CD14-positive monocyte (primary cell): ENCODE measurements around the gene PSMB11. TPM values are rescaled to one million over a fixed set of nuclear protein-coding genes. Genes with fewer than 3 reads are reported as not detected.

ENCODE experiments used
- DNase-seq, 3 donors: peaks; one replicate each; pipeline ENCODE4 v3.0.0-alpha.2; 2011 to 2022
- H2AFZ ChIP-seq: 2 replicates; pipeline ENCODE4 v1.6.0; 2012; ENCODE audit warnings: mild to moderate bottlenecking, low read depth, low read length, inconsistent platforms; ENCODE audit not compliant: insufficient read depth, poor library complexity, severe bottlenecking
- H3K27ac ChIP-seq, 2 donors: 1 replicate in 1 of 2; 2 replicates in 1 of 2; pipeline ENCODE4 v1.5.1; 2012 to 2013; ENCODE audit warnings: low read length in 2 of 2, control low read depth in 1 of 2, inconsistent platforms in 1 of 2, low read depth in 1 of 2, mild to moderate bottlenecking in 1 of 2
- H3K27me3 ChIP-seq, 2 donors: one replicate each; pipeline versions ENCODE4 v1.6.0 to v1.6.1; 2011 to 2013; ENCODE audit warnings: low read length in 2 of 2; ENCODE audit not compliant: control insufficient read depth in 2 of 2, insufficient read depth in 2 of 2
- H3K36me3 ChIP-seq, 2 donors: replicated peaks in 1 of 2; 1 replicate in 1 of 2; 2 replicates in 1 of 2; pipeline versions ENCODE4 v1.5.1 to v1.6.1; 2012 to 2013; ENCODE audit warnings: low read length in 2 of 2, control low read depth in 1 of 2, inconsistent platforms in 1 of 2, mild to moderate bottlenecking in 1 of 2; ENCODE audit not compliant: insufficient read depth in 2 of 2, control insufficient read depth in 1 of 2
- H3K4me1 ChIP-seq, 2 donors: 1 replicate in 1 of 2; 2 replicates in 1 of 2; pipeline versions ENCODE4 v1.5.1 to v1.6.1; 2012 to 2013; ENCODE audit warnings: low read length in 2 of 2, control low read depth in 1 of 2, inconsistent platforms in 1 of 2, mild to moderate bottlenecking in 1 of 2, moderate library complexity in 1 of 2; ENCODE audit not compliant: insufficient read depth in 2 of 2, control insufficient read depth in 1 of 2
- H3K4me2 ChIP-seq: replicated peaks from 2 replicates; pipeline ENCODE3; 2012; ENCODE audit warnings: low read length, moderate library complexity, mild to moderate bottlenecking; ENCODE audit not compliant: poor library complexity, severe bottlenecking; ENCODE audit errors: extremely low read depth
- H3K4me3 ChIP-seq, 3 experiments: fragments of 200-600 bp in 1 of 3; sonication (generic) in 1 of 3; replicated peaks in 1 of 3; 1 replicate in 2 of 3; 2 replicates in 1 of 3; pipeline ENCODE4 v1.5.1; 2011 to 2013; ENCODE audit warnings: low read length in 3 of 3, mild to moderate bottlenecking in 3 of 3, control low read depth in 2 of 3, low read depth in 2 of 3, inconsistent platforms in 1 of 3, moderate library complexity in 1 of 3
- H3K79me2 ChIP-seq: 2 replicates; pipeline ENCODE4 v1.6.0; 2012; ENCODE audit warnings: mild to moderate bottlenecking, control low read depth, inconsistent platforms, low read length, moderate library complexity; ENCODE audit not compliant: insufficient read depth
- H3K9ac ChIP-seq: 2 replicates; pipeline ENCODE4 v1.6.0; 2017; ENCODE audit warnings: low read length, mild to moderate bottlenecking; ENCODE audit not compliant: insufficient read depth, poor library complexity, severe bottlenecking
- H3K9me3 ChIP-seq, 2 donors: replicated peaks in 1 of 2; 1 replicate in 1 of 2; 2 replicates in 1 of 2; pipeline versions ENCODE4 v1.5.1 to v1.6.1; 2012 to 2013; ENCODE audit warnings: low read length in 2 of 2, control low read depth in 1 of 2; ENCODE audit not compliant: control insufficient read depth in 1 of 2, insufficient read depth in 1 of 2
- H4K20me1 ChIP-seq: 2 replicates; pipeline ENCODE4 v1.6.0; 2012; ENCODE audit warnings: mild to moderate bottlenecking, low read length, control low read depth, moderate library complexity; ENCODE audit not compliant: insufficient read depth
- H3K27ac Mint-ChIP-seq, 7 donors: one replicate each; pipeline ENCODE4 v1.8.0; 2020; ENCODE audit warnings: mild to moderate bottlenecking in 7 of 7, mixed read lengths in 7 of 7, moderate library complexity in 6 of 7, inconsistent platforms in 2 of 7
- H3K27me3 Mint-ChIP-seq, 3 donors: one replicate each; pipeline ENCODE4 v1.8.0; 2021 to 2022; ENCODE audit warnings: low read depth in 3 of 3, mild to moderate bottlenecking in 3 of 3, mixed read lengths in 3 of 3, moderate library complexity in 3 of 3, inconsistent platforms in 1 of 3
- H3K36me3 Mint-ChIP-seq, 2 donors: one replicate each; pipeline ENCODE4 v1.8.0; 2020; ENCODE audit warnings: mixed read lengths in 2 of 2, inconsistent platforms in 1 of 2, mild to moderate bottlenecking in 1 of 2
- H3K4me1 Mint-ChIP-seq: one replicate; pipeline ENCODE4 v1.8.0; 2020; ENCODE audit warnings: mild to moderate bottlenecking, mixed read lengths
- H3K4me3 Mint-ChIP-seq, 2 donors: one replicate each; pipeline ENCODE4 v1.8.0; 2020; ENCODE audit warnings: mild to moderate bottlenecking in 2 of 2, mixed read lengths in 2 of 2, moderate library complexity in 1 of 2
- H3K9me3 Mint-ChIP-seq, 7 donors: one replicate each; pipeline ENCODE4 v1.8.0; 2020 to 2022; ENCODE audit warnings: mixed read lengths in 7 of 7, mild to moderate bottlenecking in 6 of 7, moderate library complexity in 6 of 7, inconsistent platforms in 2 of 7
- CTCF ChIP-seq: fragments of 200-600 bp; IDR thresholded peaks from one replicate; pipeline ENCODE4 v1.8.0; 2022; ENCODE audit warnings: antibody characterized with exemption, mild to moderate bottlenecking
- WGBS: methylation state at CpG from one replicate; pipeline ENCODE4 v1.1.5; 2013; ENCODE audit warnings: missing lambda C conversion rate; ENCODE audit not compliant: insufficient coverage; 5-methylcytosine and 5-hydroxymethylcytosine counted together
- intact Hi-C, 2 donors: fragments of 100-400 bp; cut with micrococcal nuclease; formaldehyde crosslinking; loops; one replicate each; pipeline versions ENCODE4 v1.15.0 to v1.15.1; 2023
- polyA plus RNA-seq, 3 donors: library from polyadenylated mRNA; depleted of rRNA in 1 of 3; unstranded in 2 of 3; stranded (reverse) in 1 of 3; fragments of 300-500 nt in 2 of 3; fragments of >200 nt in 1 of 3; fragmentation: Illumina TruSeq in 2 of 3; gene quantifications; 1 replicate in 2 of 3; 2 replicates in 1 of 3; pipeline ENCODE4 v1.2.3, GENCODE V29; 2012 to 2021

PSMB11 gene
- polyA plus RNA-seq, 3 donors = not detected

DNA sequence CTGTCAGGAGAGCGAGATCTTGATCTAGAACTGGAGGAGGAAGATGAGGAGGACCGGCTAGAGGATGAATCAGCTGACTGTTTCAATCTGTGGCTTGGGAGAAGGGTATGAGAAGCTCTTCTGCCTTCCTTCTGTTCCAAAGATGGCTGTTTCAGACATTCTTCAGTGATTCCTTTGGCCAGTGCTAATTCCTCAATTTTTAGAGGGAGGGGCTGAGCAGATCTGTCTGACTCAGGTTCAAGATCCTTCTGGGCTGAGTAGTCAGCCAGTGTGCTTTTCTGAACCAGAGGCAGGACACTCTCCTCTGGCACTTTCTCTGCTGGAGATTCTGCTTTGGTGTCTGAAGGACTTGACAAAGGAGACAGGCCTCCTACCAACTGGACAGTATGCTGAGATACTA is 37.7 kb downstream of the PSMB11 start:
- Mint-ChIP-seq H3K36me3 (peaks cover 66 to 87% of the 10 kb centered on the region in 2 donors), H3K4me1 (peaks cover 28% of the 10 kb centered on the region), H3K9me3 (no peaks in the 10 kb centered on the region), H3K4me3 (no peak overlapping the region), H3K27me3 (no peaks in the 10 kb centered on the region), H3K27ac (peak overlapping the region; percentile 79 to 94 (median 90))
- Histone ChIP-seq H3K9me3 (no peaks in the 10 kb centered on the region), H3K9ac (no peak overlapping the region), H3K4me2 (no peak overlapping the region), H3K4me3 (no peak overlapping the region), H3K36me3 (peaks cover 91 to 97% of the 10 kb centered on the region in 2 donors), H2AFZ (no peak overlapping the region), H3K79me2 (peaks cover 56% of the 10 kb centered on the region), H3K4me1 (peaks cover 23 to 37% of the 10 kb centered on the region in 2 donors), H3K27me3 (no peaks in the 10 kb centered on the region), H3K27ac (peak overlapping the region; percentile 75 to 80), H4K20me1 (peaks cover 38% of the 10 kb centered on the region)
- no peak for TF ChIP-seq CTCF
- no peak for DNase-seq
- 100% methylated on average over 1 of the region's 2 CpGs for WGBS
- intact Hi-C loops = loop anchor here in 1 of 2 donors (5.0 kb wide), 2 partner anchors 33 to 103 kb away; partner anchors contain the start of gene SLC7A8

GRCh38 chr14:23080474-23080873 is 38.5 kb downstream of the PSMB11 start:
- no peak for DNase-seq
- Mint-ChIP-seq H3K9me3 (no peaks in the 10 kb centered on the region), H3K4me3 (no peak overlapping the region), H3K27ac (peak overlapping the region; percentile 48 to 94 (median 90)), H3K36me3 (peaks cover 68 to 90% of the 10 kb centered on the region in 2 donors), H3K27me3 (no peaks in the 10 kb centered on the region), H3K4me1 (peaks cover 30% of the 10 kb centered on the region)
- TF ChIP-seq CTCF = no peak
- Histone ChIP-seq H3K9ac (no peak overlapping the region), H3K4me3 (no peak overlapping the region), H3K4me2 (no peak overlapping the region), H2AFZ (no peak overlapping the region), H4K20me1 (peaks cover 41% of the 10 kb centered on the region), H3K27ac (peak overlapping the region in 1 of 2 donors; percentile 75), H3K9me3 (no peaks in the 10 kb centered on the region), H3K4me1 (peaks cover 25 to 41% of the 10 kb centered on the region in 2 donors), H3K27me3 (no peaks in the 10 kb centered on the region), H3K36me3 (peaks cover 90 to 97% of the 10 kb centered on the region in 2 donors), H3K79me2 (peaks cover 53% of the 10 kb centered on the region)
- intact Hi-C loops = no loop called here
- no CpG with 5 or more reads among the region's 1 CpG for WGBS
